Stimulated activated CD4-positive, alpha-beta T cell treated with anti-CD3 and anti-CD28 coated beads, Interleukin-1b, Interleukin-23, amount 100 ng/mL, for 1 hour (primary cell): Measurements from ENCODE around the gene SLC66A3.
A peak's percentile ranks its signal among the peaks of the same experiment; 100 is the strongest.

Experiments used
- DNase-seq, 2 donors: peaks; one replicate each; pipeline ENCODE4 v3.0.0-alpha.2; 2020; ENCODE audit warnings: low read depth in 2 of 2

The SLC66A3 gene

GRCh38 chr2:11155381-11156035 lies at the start of gene SLC66A3:
Gene SLC66A3, plus strand, starts transcription at chr2:11155467. Its CDS starts 80 bp downstream, at chr2:11155547.
- no peak for DNase-seq

- no peak for DNase-seq
These were observed 46.3 kb upstream of the SLC66A3 start for GRCh38 chr2:11109002-11109401.

GRCh38 chr2:11112870-11113428 lies 42.3 kb upstream of the SLC66A3 start:
- no peak for DNase-seq

- DNase-seq = no peak
These were observed 37.5 kb upstream of the SLC66A3 start for GRCh38 chr2:11117776-11118175.

DNA sequence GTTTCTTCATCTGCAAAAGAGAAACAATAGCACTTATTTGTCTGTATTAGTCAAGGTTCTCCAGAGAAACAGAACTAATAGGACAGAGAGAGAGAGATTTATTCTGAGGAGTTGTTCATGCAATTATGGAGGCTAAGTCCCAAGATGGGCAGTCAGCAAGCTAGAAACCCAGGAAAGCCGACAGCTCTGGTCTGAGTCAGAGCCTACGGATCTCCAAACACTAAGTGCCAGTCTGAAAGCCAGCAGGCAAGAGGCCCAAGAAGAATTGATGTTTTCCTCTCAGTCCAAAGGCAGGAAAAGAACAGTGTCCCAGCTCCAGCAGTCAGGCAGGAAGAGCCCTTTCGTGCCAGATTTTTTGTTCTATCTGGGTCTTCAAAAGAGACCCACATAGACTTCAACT lies 36.5 kb upstream of the SLC66A3 start:
- no peak for DNase-seq

DNA sequence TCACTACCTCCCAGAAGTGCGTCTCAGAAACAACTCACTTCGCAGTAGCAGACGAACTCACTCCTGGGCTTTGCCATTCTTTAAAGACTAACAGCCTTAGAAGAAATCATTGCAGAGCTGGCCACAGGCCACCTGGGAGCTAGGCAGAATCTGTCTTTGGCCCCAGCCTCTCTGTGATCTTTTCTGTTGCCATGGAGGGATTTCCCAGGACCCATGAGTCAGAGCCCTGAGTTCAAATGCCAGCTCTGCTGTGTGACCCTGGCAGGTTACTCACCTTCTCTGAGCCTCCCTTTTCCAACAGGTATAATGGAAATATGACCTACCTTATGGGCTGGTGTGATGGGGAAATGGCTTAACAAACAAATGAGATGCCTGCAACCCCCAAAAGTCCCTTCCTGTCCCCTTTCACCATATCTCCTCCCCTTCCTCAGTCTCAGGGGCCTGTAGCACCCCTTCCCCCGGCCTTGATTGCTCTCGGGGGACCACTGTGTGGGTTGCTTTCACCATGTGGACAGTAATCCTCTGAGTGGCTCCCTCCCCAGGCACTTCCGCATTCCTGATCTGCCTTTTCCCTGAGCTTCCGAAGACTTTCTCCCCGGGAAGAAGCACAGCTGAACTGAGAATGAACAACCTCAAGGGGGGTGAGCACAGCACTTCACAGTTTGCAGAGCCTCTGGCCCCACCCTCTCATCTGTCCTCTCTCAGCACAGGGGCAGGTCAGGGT lies 34.0 kb upstream of the SLC66A3 start:
- no peak for DNase-seq

DNA sequence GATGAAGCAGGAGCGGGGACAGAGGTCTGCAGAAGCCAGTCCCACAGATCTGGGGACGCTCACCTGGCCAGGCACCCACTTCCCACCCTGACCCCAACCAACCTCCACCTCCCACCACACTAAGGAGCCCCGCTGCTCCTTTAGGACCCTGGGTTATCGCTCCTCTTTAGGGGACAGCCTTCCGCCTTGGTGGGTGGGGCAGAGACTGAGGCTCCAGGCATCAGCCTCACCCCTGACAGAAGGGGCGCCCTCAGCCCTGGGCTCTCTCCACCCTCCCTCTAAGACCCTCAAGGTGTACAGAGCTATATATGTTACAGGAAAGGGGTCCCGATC lies 33.5 kb upstream of the SLC66A3 start:
- no peak for DNase-seq

DNA sequence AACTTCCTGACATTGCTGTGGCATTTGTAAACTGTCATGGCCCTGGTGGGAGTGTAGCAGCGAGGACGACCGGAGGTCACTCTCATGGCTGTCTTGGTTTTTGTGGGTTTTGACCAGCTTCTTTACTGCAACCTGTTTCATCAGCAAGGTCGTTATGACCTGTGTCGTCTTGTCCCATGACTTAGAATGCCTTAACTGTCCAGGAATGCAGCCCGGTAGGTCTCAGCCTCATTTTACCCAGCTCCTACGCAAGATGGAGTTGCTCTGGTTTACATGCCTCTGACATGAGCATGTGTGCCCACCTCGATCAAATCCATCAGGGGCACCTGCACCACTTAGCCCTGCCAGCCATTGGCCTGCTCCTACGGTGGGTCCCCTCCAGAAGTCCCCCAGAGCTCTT lies 32.9 kb upstream of the SLC66A3 start:
- no peak for DNase-seq

DNA sequence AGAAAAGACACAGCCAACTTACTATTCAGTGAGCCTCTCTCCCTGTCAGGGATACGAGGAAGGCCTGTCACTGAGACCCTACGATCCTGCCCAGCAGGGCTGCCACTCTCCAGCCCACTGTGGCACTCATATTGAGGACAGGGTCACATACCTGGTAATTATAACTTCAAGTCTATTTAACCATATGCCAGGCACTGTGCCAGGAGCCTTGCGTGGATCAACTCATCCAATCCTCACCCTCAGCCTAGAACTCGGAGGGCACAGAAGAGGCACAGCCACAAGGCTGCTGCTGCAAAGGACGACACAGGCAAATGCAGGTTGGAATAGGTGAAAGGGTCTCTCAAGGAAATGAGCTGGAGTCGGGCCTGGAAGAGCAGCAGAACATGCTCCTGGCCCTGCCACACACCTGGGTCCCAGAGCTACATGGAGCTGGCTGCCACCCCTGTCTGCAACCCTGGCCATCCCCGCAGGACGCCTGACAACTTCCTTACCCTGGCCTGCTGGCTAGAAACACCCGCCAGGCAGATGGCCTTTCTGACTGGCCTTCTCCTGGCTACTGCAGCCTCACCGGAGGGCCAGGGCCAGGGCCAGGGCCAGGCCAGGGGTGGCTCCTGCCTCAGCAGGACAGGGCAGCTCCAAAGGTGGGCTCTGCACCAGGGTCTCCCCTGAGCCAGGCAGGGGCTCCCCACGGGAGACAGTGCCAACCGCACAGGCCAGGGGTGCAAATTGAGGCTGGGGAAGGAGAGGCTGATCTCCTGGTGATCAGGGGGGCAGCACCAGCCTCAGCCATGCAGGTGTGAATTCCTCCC lies 32.1 kb upstream of the SLC66A3 start:
- no peak for DNase-seq

DNA sequence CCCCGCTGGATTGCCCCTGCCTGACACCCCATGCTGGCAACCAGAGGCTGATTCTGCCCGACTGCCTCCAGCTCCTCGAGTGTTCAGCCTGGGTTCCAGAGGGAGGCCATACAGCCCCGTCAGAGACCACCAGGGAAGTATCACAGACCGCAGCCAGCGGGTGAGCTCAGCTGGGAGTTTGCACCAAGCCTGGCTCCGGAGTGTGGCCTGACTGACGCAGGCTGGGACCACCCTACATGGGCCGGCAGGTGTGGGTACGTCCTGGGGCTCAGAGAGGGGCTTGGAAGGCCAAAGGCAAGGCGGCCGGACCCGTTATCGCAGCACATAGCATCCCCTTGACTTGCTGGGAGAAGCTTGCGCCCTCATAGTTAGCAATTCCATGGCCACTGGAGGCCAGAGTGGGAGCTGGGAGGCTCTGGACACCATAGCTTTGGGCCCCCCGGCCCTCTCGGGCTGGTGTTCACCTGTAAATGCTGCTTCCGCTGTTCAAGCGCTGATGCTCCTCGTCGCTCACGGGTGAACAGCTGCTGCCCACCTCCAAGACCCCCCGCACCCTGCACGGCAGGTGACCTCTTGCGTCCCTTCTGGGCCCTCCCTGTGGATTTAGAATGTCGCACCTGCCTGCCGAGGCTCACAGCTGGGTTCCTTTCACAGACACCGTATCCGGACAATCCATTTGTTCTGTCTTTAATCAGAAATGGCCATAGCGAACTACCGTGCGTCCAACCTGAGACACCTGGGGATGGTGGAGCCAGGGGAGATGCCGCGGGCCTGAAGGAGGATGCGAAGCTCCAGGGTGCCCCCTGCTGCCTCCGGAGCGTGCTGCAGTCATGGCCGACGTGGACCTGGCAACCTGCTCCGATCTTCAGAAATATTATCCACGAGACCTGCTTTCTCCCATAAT lies 31.2 kb upstream of the SLC66A3 start:
- DNase-seq = peak in 1 of 2 donors; percentile 62

GRCh38 chr2:11124760-11125068 lies 30.6 kb upstream of the SLC66A3 start:
- DNase-seq = no peak

DNA sequence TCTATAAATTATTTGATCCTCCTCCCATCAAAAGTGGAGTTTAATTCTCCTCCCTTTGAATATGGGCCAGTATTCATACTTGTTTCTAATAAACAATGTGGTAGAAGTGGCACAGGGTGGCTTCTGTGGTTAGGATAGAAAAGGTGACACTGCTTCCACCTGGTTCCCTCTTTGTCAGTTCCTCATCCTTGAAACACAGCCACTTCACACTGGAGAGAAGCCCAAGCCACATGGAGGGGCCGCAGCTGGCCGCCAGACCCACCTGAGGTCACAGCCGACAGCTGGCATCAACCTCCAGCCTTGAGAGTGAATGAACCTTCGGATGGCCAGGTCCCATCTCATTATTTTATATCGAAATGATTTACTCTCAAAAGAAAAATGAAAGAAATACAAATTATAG lies 27.5 kb upstream of the SLC66A3 start:
- DNase-seq = no peak

DNA sequence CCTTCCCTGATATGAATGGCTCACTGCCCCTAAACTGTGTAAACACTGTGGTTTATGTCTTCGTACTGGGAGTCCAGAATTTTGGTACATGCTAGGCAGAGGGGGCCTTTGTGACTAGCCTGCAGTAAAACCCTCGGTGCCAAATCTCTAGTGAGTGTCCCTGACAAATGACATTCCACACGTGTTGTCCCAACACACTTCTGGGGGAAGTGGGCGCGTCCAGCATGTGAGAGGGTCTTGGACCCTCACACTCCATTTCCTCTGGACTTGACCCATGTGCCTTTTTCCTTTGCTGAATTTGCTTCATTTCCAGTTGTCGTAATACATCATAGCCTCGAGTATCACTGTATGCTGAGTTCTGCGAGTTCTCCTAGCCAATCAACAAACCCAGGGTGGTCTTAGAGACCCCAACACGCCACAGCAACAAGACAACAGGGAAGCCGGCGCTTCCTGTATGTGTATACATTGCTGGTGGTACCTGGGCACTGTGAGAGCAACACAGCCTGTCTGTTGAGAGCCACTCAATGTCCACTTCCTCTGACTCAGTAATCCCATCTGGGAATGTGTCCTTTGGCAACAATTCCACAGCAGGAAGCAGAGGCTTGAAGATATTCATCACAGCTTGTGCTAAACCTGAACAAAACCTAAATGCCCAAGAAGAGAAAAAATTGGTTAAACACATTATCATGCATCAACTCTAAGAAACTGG lies 26.9 kb upstream of the SLC66A3 start:
- no peak for DNase-seq

- DNase-seq = peak; percentile 51 to 59
These were observed 25.4 kb upstream of the SLC66A3 start for GRCh38 chr2:11129598-11130449.

DNA sequence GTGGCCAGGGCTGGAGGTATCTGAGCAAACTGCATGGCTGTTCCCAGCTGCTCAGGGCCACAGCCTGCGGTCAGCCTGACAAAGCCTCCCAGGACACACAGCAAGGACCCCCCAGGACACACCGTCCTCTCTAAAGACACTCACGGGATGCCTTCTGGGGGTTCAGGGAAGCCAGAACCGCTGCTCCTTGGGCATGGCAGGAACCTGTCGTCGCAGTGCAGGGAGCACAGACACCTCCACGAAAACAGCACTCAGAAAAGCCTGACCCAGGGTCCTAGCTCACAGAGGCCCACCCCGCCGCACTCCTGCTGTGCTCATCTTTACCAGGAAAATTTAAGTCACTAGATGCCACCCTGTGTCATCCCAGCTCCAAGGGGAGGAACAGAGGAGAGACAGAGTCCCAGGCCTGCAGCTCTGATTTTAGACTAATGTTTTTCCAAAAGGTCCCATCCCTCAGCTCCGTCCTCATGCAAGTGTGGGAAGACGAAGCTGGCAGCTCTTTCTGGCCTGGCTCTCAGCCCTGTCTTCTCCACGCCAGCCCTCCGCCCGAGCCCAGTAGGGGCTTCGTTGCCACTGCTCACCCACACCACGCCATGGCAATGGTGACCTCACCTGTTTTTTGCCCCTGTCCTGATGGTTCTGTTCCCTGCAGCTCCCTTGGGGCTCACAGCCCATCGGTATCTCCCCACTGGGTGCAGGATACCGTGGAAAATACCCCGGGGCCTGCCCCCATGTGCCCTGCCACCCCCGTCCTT lies 23.9 kb upstream of the SLC66A3 start:
- no peak for DNase-seq

DNA sequence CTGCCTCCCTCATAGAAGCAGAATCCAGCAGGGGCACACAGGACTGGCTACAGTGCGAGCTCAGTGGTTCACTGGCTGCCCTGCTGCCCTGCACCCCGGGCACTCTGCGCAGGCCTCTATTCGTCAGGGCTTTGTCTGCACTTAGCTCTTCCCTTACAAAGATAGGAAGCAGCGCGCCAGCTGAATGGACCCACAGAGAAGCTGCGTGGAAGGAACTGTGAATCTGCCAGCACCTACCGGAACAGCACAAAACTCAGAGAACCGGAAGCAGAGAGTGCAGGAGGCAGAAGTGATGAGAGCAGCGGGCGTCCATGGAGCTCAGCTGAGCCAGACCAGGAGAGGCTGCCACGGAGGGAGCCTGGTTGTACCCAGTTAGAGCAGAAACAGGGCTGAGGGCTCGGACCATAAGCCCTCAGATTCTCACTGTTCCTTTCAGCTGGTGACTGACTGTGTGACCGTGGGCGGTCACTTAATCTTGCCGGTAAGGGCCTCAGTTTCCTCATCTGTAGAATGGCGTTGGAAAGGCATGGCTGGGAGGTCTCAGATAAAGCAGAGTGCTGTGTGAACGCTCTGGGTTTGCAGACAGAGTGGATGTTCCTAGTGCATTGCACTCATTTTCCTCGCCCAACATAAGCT lies 23.1 kb upstream of the SLC66A3 start:
- DNase-seq = no peak

DNA sequence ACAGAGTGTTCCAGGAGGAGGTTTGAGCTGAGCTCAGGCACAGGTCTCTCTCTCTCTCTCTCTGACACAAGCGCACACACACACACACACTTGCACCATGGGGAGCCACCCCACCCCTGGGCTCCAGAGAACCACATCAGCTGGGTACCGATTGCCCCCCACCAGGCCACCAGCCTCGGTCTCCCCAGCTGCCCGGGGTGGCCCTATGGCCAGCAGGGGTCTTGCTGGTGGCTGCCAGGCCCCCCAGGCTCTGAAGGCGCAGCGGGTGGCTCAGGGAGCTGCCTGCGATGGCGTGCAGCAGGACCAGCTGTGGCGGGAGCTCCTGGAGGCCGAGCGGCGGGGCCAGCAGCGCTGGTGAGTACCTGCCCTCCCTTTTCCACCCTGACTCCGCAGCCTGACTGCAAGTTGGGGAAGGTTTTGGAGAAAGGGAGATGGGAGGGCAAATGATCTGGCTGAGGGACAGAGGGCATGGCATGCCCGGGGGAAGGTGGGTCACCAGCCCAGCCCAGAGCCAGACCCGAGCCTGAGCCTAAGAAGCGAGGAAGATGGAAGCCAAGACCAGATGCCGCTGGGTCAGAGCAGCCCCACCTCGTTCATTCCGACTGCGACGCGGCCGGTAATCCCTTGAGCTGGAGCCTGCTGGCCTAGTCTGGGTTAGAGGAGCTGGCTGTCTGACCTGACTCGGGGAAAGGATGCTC lies 21.9 kb upstream of the SLC66A3 start:
- DNase-seq = no peak

GRCh38 chr2:11133936-11134320 lies 21.3 kb upstream of the SLC66A3 start:
- DNase-seq = no peak
